Measurements from ENCODE around the gene PPIL1.

GRCh38 chr6:36841756-36842155, 32.8 kb downstream of the PPIL1 start:
- TF ChIP-seq EZH2 (IDR thresholded peaks at IDR 0.05; ENCODE audit: low read length) (no peak), CTCF (optimal IDR thresholded peaks at IDR 0.05 in 1 of 3, IDR thresholded peaks at IDR 0.05 in 1 of 3, conservative IDR thresholded peaks at IDR 0.05 in 1 of 3; ENCODE audit: extremely low read depth in 1 of 3, insufficient read depth in 2 of 3, low read length in 3 of 3) (no peak)

Measured in keratinocyte (primary cell).